Measurements from ENCODE around the gene B4GALNT1.
A peak's percentile ranks its signal among the peaks of the same experiment; 100 is the strongest.

The B4GALNT1 gene

GRCh38 chr12:57585156-57585555 lies 47.8 kb downstream of the B4GALNT1 start:
- no peak for DNase-seq (ENCODE audit: low read depth)

GRCh38 chr12:57584690-57585089 lies 48.3 kb downstream of the B4GALNT1 start:
- DNase-seq (ENCODE audit: low read depth) = no peak

- DNase-seq (ENCODE audit: low read depth) = no peak
Measured at GRCh38 chr12:57584050-57584449, 49.0 kb downstream of the B4GALNT1 start.

- DNase-seq (ENCODE audit: low read depth) = peak; percentile 30
Measured at GRCh38 chr12:57583008-57583831, 49.8 kb downstream of the B4GALNT1 start.

- no peak for DNase-seq (ENCODE audit: low read depth)
Measured at GRCh38 chr12:57582440-57582839, 50.6 kb downstream of the B4GALNT1 start.

GRCh38 chr12:57581802-57582201 lies 51.2 kb downstream of the B4GALNT1 start:
- no peak for DNase-seq (ENCODE audit: low read depth)

GRCh38 chr12:57580466-57580795 lies 52.6 kb downstream of the B4GALNT1 start:
- DNase-seq (ENCODE audit: low read depth) = no peak

- DNase-seq (ENCODE audit: low read depth) = no peak
Measured at GRCh38 chr12:57579677-57580465, 53.1 kb downstream of the B4GALNT1 start.

GRCh38 chr12:57579011-57579410 lies 54.0 kb downstream of the B4GALNT1 start:
- no peak for DNase-seq (ENCODE audit: low read depth)

GRCh38 chr12:57577981-57578758 lies 54.8 kb downstream of the B4GALNT1 start:
- no peak for DNase-seq (ENCODE audit: low read depth)

GRCh38 chr12:57576613-57577160 lies 56.3 kb downstream of the B4GALNT1 start:
- no peak for DNase-seq (ENCODE audit: low read depth)

Data from stimulated activated CD8-positive, alpha-beta memory T cell treated with anti-CD3 and anti-CD28 coated beads, Interleukin-12 subunit alpha, Interleukin-12 subunit beta, amount 100 ng/mL, for 4 hours (primary cell).